ENCODE measurements around the gene ETFA. TPM values are rescaled to one million over a fixed set of nuclear protein-coding genes. Genes with fewer than 3 reads are reported as not detected.

Gene ETFA
- total RNA-seq, 3 donors from 2014 or later (not counting 1 experiment from before 2014, with no cell fraction given), result 71.9 to 93.1 (median 79.8) TPM

DNA sequence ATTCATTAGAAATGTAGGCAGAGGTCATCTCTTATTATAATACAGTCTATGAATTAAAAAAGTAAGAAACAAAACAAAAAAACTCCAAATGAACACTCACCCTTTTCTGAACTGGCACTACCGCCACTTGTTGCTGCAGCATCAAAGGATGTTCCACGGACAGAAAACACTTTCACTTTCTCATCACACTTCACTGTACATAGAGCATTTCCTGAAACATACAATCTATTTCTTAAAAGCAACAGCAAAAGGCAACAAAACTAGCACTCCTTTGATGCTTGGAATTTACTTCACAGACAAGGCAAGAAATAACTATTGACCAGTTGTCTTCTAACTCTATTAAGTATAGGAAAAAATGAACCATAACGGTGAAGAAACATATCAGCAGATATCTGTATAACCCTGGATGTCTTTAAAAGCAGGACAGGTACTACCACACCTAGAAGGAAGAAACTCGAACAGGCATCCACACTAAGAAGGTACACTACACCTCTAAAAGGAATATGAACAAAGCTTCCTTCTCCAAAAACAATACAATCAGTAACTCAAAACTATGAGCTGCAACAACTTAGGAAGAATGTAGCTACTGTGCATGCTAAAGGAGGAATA, 24.9 kb downstream of the ETFA start:
- 0% methylated on average over 3 of the region's 4 CpGs for WGBS (ENCODE audit: insufficient coverage)
- peaks cover 25 to 34% of the 10 kb centered on the region in 2 donors for H3K4me1 Mint-ChIP-seq
- H3K36me3 ChIP-seq (ENCODE audit: control insufficient read depth, insufficient read depth, low read length), result peaks cover 6% of the 10 kb centered on the region
- no peaks in the 10 kb centered on the region for H3K27me3 Mint-ChIP-seq (ENCODE audit: low read depth in 2 of 2)
- DNase-seq (peak in 1 of 2 donors; percentile 78), ATAC-seq (peak; percentile 87 to 95 (median 93))
- peak overlapping the region; percentile 69 for H3K4me3 Mint-ChIP-seq
- TF ChIP-seq, protein P1, sequence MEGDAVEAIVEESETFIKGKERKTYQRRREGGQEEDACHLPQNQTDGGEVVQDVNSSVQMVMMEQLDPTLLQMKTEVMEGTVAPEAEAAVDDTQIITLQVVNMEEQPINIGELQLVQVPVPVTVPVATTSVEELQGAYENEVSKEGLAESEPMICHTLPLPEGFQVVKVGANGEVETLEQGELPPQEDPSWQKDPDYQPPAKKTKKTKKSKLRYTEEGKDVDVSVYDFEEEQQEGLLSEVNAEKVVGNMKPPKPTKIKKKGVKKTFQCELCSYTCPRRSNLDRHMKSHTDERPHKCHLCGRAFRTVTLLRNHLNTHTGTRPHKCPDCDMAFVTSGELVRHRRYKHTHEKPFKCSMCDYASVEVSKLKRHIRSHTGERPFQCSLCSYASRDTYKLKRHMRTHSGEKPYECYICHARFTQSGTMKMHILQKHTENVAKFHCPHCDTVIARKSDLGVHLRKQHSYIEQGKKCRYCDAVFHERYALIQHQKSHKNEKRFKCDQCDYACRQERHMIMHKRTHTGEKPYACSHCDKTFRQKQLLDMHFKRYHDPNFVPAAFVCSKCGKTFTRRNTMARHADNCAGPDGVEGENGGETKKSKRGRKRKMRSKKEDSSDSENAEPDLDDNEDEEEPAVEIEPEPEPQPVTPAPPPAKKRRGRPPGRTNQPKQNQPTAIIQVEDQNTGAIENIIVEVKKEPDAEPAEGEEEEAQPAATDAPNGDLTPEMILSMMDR (IDR thresholded peaks at IDR 0.05), result no peak
- no peak overlapping the region for H3K4me3 ChIP-seq (ENCODE audit: low read length)
- H3K9me3 ChIP-seq (ENCODE audit: control insufficient read depth, insufficient read depth, low read length), result no peaks in the 10 kb centered on the region
- H3K9me3 Mint-ChIP-seq, result no peaks in the 10 kb centered on the region
- H3K27me3 ChIP-seq (ENCODE audit: control insufficient read depth, insufficient read depth, low read length), result no peaks in the 10 kb centered on the region
- H3K27ac ChIP-seq (ENCODE audit: low read length), result peak overlapping the region; percentile 68
- intact Hi-C loops (cut with micrococcal nuclease), result loop anchor here (1.0 to 10.0 kb wide), 3 partner anchors 24 to 56 kb away; no protein-coding TSS in a partner anchor
- H3K27ac Mint-ChIP-seq, result peak overlapping the region; percentile 86 to 89
- peaks cover 14% of the 10 kb centered on the region for H3K4me1 ChIP-seq (ENCODE audit: control insufficient read depth, insufficient read depth, low read length)
- no peaks in the 10 kb centered on the region for H3K36me3 Mint-ChIP-seq

DNA sequence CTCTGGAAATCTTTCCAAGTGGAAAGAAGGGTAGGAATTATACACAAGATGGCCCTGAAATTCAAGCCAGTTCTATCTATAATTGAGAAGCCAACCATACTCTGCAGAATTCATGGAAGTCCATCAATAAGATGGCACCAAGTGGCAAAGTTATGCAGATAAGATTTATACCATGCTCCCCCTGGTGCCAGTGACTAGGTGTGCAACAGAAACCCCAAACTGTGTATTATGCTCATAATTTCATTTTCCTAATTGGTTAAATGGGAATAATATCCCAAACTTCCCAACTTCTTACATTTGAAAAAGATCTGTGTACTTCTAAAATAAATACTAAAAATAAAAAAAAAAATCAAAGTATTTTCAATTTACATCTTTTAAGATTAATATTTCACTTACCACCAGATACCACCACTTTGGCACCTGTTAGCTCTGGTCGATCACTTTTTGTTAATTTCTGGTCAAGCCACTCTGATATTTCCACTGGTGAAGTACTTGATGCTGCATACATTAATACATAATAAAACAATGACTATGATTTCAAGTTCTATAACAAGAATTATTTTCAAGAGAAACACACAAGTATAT, 25.9 kb downstream of the ETFA start:
- H3K9me3 ChIP-seq (ENCODE audit: control insufficient read depth, insufficient read depth, low read length), result no peaks in the 10 kb centered on the region
- peaks cover 12% of the 10 kb centered on the region for H3K36me3 ChIP-seq (ENCODE audit: control insufficient read depth, insufficient read depth, low read length)
- ATAC-seq, result no peak
- Mint-ChIP-seq H3K9me3 (no peaks in the 10 kb centered on the region), H3K27me3 (ENCODE audit: low read depth in 2 of 2) (no peaks in the 10 kb centered on the region), H3K27ac (peak overlapping the region; percentile 86 to 89), H3K4me1 (peaks cover 28 to 39% of the 10 kb centered on the region in 2 donors), H3K36me3 (no peaks in the 10 kb centered on the region), H3K4me3 (no peak overlapping the region)
- peaks cover 16% of the 10 kb centered on the region for H3K4me1 ChIP-seq (ENCODE audit: control insufficient read depth, insufficient read depth, low read length)
- TF ChIP-seq, protein P1 (IDR thresholded peaks at IDR 0.05), result peak; percentile 49
- intact Hi-C loops (cut with micrococcal nuclease), result loop anchor here (5.0 to 10.0 kb wide), 2 partner anchors 51 to 57 kb away; no protein-coding TSS in a partner anchor
- DNase-seq, result peak in 1 of 2 donors; percentile 52
- 89% methylated on average over 1 of the region's 1 CpG for WGBS (ENCODE audit: insufficient coverage)
- no peaks in the 10 kb centered on the region for H3K27me3 ChIP-seq (ENCODE audit: control insufficient read depth, insufficient read depth, low read length)
- H3K27ac ChIP-seq (ENCODE audit: low read length), result no peak overlapping the region
- no peak overlapping the region for H3K4me3 ChIP-seq (ENCODE audit: low read length)

DNA sequence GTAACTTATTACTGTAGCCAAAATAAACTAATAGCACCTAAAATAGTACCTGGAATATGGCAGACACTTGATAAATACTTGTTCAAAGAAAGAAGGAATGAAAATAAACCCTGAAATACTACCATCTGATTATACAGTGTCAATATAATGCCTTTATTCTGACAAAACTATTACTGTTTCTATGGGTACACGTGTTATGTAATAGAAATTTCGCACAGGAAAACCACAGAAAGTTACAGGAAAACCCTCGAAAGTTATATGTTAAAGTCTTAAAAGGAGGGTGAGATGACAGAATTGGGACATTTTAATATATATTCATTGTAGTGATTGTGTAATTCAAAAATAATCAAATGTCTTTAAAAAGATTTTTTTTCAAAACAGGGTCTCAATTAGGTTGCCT, 28.8 kb downstream of the ETFA start:
- peak overlapping the region; percentile 45 for H3K4me3 Mint-ChIP-seq
- H3K9me3 Mint-ChIP-seq, result no peaks in the 10 kb centered on the region
- no peak overlapping the region for H3K27ac ChIP-seq (ENCODE audit: low read length)
- intact Hi-C loops (cut with micrococcal nuclease), result loop anchor here (10.0 kb wide), 1 partner anchor 48 kb away; no protein-coding TSS in a partner anchor
- ATAC-seq, result peak in 2 of 3 donors; percentile 52 to 54
- peaks cover 16% of the 10 kb centered on the region for H3K4me1 ChIP-seq (ENCODE audit: control insufficient read depth, insufficient read depth, low read length)
- no peaks in the 10 kb centered on the region for H3K9me3 ChIP-seq (ENCODE audit: control insufficient read depth, insufficient read depth, low read length)
- peaks cover 33 to 44% of the 10 kb centered on the region in 2 donors for H3K4me1 Mint-ChIP-seq
- peak in 1 of 2 donors; percentile 39 for DNase-seq
- H3K27me3 ChIP-seq (ENCODE audit: control insufficient read depth, insufficient read depth, low read length), result no peaks in the 10 kb centered on the region
- TF ChIP-seq, protein P1 (IDR thresholded peaks at IDR 0.05), result no peak
- no peak overlapping the region for H3K4me3 ChIP-seq (ENCODE audit: low read length)
- WGBS (ENCODE audit: insufficient coverage), result 23% methylated on average over 2 of the region's 3 CpGs
- peaks cover 34% of the 10 kb centered on the region for H3K36me3 ChIP-seq (ENCODE audit: control insufficient read depth, insufficient read depth, low read length)
- peak overlapping the region; percentile 68 to 88 for H3K27ac Mint-ChIP-seq
- no peaks in the 10 kb centered on the region for H3K36me3 Mint-ChIP-seq
- H3K27me3 Mint-ChIP-seq (ENCODE audit: low read depth in 2 of 2), result no peaks in the 10 kb centered on the region
